ENCODE measurements around the gene CHKA.

DNA sequence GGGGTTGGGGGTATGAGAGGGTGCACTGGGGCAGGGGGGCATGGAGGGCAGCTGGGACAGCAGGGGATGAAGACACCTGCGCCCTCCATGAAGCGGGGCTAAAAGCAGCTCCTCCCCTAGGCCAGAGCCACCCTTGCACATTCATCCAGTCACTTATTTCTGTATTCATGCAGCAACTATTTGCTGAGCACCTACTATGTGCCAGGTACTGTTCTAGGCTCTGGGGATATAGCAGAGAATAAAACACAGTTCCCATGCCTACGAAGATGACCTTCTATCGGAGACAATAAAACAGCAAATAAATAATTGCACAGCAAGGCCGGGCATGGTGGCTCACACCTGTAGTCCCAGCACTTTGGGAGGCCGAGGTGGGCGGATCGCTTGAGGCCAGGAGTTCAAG, 105.7 kb downstream of the CHKA start:
- no peak for TF ChIP-seq EZH2 (IDR thresholded peaks at IDR 0.05; ENCODE audit: borderline replicate concordance, low read depth, low read length, severe bottlenecking)
- TF ChIP-seq, protein P1, sequence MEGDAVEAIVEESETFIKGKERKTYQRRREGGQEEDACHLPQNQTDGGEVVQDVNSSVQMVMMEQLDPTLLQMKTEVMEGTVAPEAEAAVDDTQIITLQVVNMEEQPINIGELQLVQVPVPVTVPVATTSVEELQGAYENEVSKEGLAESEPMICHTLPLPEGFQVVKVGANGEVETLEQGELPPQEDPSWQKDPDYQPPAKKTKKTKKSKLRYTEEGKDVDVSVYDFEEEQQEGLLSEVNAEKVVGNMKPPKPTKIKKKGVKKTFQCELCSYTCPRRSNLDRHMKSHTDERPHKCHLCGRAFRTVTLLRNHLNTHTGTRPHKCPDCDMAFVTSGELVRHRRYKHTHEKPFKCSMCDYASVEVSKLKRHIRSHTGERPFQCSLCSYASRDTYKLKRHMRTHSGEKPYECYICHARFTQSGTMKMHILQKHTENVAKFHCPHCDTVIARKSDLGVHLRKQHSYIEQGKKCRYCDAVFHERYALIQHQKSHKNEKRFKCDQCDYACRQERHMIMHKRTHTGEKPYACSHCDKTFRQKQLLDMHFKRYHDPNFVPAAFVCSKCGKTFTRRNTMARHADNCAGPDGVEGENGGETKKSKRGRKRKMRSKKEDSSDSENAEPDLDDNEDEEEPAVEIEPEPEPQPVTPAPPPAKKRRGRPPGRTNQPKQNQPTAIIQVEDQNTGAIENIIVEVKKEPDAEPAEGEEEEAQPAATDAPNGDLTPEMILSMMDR (IDR thresholded peaks at IDR 0.05; ENCODE audit: borderline replicate concordance, extremely low read depth, low read length, poor library complexity, severe bottlenecking), result no peak

Measured in DND-41 (cell line).